Stimulated activated CD4-positive, alpha-beta T cell treated with anti-CD3 and anti-CD28 coated beads, Interleukin-1b, Interleukin-23, amount 100 ng/mL, for 1 hour (primary cell): Measurements from ENCODE around the gene ACTL8.

Experiments used
- DNase-seq, 2 donors: peaks; one replicate each; pipeline ENCODE4 v3.0.0-alpha.2; 2020; ENCODE audit warnings: low read depth in 2 of 2

ACTL8 gene

GRCh38 chr1:17805869-17806684, 50.9 kb downstream of the ACTL8 start:
- no peak for DNase-seq

DNA sequence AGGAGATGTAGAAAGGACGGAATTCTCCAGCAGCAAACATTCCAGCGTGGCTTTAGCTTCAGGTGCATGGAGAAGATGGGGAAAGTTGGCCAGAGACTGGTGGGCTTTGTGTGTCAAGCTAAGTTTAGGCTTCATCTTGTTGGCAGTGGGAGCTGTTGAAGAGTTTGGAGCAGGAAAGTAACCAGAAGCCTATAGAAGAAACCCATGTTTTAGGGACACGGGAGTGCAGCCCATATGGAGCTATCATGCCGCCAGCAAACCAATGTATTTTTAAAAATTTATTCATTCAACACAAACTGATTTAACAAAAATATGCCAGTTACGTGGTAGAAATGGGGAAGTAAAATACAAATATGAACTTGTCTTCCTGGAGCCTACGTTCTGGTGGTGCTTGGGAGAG, 53.7 kb downstream of the ACTL8 start:
- DNase-seq, result no peak

GRCh38 chr1:17810668-17811067, 55.5 kb downstream of the ACTL8 start:
- no peak for DNase-seq

- no peak for DNase-seq
Observed at GRCh38 chr1:17816511-17816910, 61.4 kb downstream of the ACTL8 start.

GRCh38 chr1:17819129-17819802, 64.1 kb downstream of the ACTL8 start:
- no peak for DNase-seq

- no peak for DNase-seq
Observed at GRCh38 chr1:17820198-17820597, 65.1 kb downstream of the ACTL8 start.

DNA sequence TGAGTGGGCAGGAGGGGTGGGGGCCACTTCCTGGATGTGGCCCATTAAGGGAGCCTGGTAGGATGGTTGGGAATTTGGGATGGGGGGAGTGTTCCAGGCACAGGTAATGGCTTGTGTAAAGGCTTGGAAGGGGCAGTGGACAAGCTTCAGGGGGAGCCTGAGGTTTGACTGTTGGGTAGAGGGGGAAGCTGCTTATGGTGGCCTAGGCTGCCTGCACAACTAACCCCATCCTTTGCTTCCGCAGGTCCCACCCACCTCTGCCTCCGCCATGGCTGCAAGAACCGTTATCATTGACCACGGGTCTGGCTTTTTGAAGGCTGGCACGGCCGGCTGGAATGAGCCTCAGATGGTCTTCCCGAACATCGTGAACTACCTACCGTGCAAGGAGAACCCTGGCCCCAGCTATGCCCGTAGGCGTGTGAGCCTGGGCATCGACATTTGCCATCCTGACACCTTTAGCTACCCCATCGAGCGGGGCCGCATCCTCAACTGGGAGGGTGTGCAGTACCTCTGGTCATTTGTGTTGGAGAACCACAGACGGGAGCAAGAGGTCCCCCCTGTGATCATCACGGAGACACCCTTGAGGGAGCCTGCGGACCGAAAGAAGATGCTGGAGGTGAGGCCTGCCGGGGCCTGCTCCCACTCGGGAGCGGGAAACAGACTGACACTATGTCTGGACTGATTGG, 67.8 kb downstream of the ACTL8 start:
- DNase-seq, result no peak

DNA sequence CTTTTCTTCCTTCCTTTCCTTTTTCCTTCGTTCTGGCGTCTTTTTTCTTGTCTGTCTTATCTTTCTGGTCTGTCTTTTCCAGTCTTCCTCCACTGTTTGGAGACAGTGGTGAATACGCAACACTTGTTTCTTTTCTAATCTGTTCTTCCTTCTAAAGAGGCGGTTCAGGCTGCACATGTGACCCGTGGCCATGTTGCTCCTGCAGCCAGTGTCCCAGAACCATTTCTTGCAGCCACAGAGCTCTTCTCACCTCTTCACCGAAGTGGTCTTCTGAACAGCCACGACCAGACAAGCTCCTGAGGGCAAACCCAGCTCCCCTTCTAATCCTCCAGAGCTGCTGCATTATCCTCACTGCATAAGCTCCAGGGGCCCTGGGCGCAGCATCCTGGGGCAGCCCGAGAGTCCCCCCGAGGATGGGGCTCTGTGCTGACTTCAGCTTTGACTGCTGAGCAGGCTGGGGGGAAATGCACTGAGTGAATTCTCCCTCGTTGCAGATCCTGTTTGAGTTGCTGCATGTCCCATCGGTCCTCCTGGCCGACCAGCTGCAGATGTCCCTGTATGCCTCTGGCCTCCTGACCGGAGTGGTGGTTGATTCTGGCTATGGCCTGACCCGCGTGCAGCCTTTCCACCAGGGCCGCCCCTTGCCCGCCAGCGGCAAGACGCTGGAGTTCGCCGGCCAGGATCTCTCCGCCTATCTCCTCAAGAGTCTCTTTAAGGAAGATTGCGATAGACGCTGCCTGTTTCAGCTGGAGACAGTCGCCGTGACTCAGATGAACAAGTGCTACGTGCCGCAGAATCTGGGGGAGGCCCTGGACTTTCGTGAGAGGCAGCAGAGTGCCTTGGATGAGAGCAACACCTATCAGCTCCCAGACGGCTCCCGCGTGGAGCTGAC, 70.4 kb downstream of the ACTL8 start:
- no peak for DNase-seq

GRCh38 chr1:17826165-17826488, 71.0 kb downstream of the ACTL8 start:
- no peak for DNase-seq

- DNase-seq, result no peak
Observed at GRCh38 chr1:17828991-17829390, 73.9 kb downstream of the ACTL8 start.

GRCh38 chr1:17829579-17829978, 74.4 kb downstream of the ACTL8 start:
- no peak for DNase-seq

DNA sequence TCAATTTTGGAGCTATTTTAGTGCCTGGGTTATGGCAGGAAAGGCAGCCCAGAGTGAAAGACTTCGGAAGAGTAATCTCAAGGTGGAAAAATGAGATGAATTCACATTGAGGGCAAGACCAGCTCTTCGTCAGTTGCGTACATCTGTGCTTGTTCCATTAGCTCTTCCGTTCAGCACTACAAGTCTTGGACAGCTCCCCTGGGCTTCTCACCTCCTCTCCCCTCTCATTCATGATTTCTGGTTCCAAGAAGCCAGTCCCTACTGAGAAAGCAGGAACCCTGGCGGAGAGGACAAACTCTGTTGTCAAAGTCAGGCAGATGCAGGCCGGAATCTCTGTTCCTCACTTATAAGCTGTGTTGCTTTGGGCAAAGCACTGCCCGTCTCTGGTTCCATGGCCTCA, 76.5 kb downstream of the ACTL8 start:
- DNase-seq, result no peak

DNA sequence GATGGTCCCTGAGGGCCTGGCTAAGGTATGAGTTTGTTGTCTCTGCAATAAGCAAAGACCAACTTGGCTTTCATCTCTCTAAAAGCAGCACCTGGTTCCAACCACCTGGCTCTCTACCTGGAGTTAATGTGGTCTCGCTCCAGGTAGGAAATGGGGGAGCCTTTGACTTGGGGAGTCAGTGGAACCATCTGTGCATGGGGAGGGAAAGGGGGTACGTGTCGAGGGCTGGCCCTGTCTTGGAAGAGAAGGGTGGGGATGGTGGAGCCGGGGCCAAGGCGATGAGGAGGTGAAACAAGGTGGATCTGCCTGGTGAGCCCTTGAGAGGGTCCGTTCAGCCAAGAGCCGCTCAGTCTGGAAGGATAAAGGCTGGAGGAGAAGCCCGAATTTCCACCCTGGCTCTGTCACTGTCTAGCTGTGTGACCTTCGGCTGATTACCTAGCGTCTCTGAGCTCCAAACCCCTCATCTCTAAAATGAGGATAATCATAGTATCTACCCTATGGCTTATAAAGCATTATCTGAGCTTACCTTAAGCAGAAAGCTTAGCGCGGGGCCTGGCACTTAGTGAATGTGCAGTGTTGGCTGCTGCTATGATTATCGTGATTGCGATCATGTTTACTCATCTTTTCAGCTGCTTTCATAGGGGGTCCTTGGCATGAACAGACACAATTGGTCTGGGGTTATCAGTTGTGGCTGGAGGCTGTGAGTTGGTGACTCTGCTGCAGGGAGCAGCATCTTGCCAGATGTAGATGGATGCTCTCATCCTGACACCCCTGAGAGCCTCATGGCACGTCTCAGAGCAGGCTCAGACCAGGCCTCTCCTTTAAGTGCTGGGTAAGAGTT, 78.7 kb downstream of the ACTL8 start:
- DNase-seq, result no peak

DNA sequence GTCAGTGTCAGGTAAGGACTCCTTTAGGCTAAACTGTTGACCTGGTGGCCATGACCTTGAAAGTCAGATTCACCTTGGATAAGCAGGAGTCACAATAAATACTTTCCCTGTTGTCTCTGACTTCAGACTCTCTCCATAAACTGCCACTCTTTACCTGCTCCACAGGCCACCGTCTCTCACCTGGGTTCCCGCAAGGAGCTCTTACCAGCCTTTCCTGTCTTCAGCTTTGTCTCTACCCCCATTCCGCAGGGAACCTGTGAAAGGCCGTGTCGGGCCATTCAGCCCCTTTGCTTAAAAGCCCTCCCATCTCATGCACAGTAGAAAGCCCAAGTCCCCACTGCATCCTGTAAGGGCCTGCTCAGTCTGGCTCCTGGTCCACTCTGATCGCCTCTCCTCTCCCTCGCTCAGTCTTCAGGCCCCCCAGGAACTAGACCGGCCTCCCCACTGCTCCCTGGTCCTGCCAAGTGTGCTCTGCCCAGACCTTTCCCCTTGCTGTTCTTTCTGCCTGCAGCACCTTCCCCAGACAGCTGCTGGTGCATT, 79.5 kb downstream of the ACTL8 start:
- no peak for DNase-seq

DNA sequence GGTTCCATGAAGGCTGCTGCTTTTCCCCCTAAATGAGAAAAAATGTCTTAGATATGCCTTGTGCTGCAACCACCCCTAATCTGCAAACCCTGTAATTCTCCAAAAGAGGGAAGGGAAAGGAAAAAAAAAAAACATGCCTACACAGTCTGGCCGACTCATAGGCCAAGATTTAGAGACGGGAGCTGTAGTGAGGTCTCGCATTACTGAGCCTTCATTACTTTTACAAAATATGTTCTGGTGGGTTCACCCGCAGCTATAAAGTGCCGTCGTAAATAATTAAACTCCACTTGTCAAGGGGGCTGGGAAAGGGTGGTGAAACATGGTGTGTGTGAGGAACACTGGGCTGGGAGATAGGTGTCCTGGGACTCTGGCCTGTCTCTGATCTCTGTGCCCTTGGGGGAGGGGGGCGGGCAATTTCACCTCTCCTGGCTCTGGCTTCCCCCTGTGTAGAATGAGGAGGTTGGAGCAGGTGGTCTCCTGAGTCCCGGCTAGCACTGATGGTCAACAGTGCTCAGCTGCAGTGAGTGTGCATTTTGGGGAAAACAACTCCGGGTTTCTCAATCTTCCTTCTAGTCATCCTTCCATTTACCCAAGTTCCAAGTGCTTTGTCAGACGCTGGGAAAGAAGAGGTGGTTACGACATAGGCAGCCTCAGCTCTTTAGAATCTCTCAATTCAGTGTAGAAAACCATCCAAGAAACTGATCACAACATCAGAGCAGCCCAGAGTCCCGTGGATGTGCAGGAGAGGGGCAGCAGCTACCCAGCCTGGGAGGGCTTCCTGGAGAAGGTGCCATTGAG, 82.3 kb downstream of the ACTL8 start:
- DNase-seq, result no peak

GRCh38 chr1:17839641-17840196, 84.6 kb downstream of the ACTL8 start:
- DNase-seq, result no peak

DNA sequence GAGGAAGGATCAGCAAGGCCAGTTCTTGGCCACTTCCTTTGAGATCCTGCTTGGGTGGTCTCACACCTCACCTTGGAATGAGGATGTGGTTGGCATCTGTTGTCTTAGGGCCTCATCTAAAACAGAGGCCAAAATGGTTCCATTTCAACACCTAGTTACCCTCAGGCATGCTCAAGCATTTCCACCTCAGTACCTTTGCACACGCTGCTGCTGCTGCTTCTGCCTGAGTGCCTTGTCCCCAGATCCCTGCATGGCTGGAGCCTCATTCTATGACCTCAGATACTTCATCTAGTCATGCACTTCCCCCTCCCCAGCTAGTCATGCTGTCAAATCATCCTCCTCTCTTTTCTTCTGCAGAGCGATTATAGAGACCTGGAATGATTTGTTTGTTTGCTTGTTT, 86.8 kb downstream of the ACTL8 start:
- DNase-seq, result no peak

GRCh38 chr1:17842686-17843085, 87.6 kb downstream of the ACTL8 start:
- DNase-seq, result no peak

DNA sequence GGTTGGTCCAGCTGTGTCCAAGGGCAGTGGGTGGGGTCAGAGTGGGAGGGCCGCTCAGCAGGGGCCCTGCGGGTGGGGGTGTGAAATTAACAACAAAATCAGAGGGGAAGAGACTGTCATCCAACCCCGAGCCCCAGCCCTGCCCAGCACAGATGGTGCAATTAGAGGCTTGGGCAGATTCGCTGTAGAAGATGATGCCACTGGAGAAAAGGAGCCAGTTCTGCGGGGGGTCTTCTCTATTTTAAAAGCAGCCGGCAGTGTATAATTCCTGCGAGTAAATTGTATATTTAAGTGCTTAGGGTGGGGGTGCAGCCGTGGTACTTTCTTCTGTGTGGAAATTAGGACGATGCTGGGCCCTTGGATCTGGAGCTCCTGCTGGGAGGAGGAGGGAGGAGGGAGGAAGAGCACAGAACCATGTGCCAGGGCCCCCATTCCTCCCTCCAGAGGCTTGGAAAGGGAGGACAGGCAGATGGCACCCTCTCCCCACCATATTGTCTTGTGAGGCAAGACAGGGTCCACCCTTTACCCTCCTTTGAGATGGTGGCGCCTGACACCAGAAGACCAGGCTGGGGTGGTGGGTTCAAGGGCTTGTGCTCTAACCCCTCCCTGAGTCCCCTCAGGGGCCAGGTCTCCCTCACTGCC, 89.2 kb downstream of the ACTL8 start:
- DNase-seq, result no peak
